ENCODE results near the gene EAPP. TPM values are rescaled to one million over a fixed set of nuclear protein-coding genes. Genes with fewer than 3 reads are reported as not detected.

EAPP gene
- 30.7 and 38.9 TPM in 2 replicates for total RNA-seq

DNA sequence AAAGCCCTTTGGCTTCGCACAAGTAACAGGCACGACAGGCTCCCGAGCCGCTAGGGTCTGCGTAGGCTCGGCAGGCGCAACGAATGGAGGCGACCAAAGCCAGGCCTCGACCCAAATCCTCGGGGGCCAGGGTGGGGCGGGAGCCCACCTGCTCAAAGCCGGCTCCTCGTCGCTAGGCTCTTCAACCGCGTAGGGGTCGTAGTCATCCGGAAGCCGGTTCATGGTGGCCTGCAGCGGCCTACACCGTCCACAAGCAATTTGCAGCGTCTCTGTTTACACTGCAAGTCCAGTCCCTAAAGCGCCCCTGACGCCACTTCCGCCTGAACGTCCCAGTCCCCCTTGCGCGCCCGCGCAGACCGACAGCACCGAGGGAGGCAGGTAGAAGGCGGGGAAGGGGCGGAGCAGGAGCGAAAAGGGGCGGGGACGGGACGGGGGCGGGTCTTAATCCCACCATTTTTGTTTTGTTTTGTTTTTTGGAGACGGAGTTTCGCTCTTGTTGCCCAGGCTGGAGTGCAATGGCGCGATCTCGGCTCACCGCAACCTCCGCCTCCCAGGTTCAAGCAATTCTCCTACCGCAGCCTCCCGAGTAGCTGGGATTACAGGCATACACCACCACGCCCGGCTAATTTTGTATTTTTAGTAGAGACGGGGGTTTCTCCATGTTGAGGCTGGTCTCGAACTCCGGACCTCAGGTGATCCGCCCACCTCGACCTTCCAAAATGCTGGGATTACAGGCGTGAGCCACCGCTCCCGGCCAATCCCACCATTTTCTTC is at the start of gene EAPP:
Gene EAPP (minus strand): TSS at position 295 of the 774 bp plus-strand sequence. CDS start 73 bp downstream, at position 222.

Small RNA genes within 50 kb of the gene (small RNA-seq; reads per million reads assigned to genes)
- gene RNU1-27P: not detected
- gene RNU1-28P: not detected

Other genes starting within 250 kb of the EAPP start
- gene SPTSSA, start 77.5 kb downstream of the EAPP start, total RNA-seq: 14.7 TPM in 2 replicates
- 117 and 124 TPM in 2 replicates for gene SNX6, start 90.4 kb upstream of the EAPP start, total RNA-seq
- 63.9 and 76.2 TPM in 2 replicates for gene CFL2, start 174.9 kb upstream of the EAPP start, total RNA-seq

All from subcutaneous preadipocyte (primary cell).